GM18907 (cell line): Measurements from ENCODE around the gene SLC22A2.

Source experiments
- ATAC-seq: cut with Tn5 transposase; IDR thresholded peaks from one replicate; pipeline ENCODE4 v1.9.1; 2021; ENCODE audit warnings: mild to moderate bottlenecking, moderate library complexity; ENCODE audit not compliant: unreplicated experiment

Gene SLC22A2

DNA sequence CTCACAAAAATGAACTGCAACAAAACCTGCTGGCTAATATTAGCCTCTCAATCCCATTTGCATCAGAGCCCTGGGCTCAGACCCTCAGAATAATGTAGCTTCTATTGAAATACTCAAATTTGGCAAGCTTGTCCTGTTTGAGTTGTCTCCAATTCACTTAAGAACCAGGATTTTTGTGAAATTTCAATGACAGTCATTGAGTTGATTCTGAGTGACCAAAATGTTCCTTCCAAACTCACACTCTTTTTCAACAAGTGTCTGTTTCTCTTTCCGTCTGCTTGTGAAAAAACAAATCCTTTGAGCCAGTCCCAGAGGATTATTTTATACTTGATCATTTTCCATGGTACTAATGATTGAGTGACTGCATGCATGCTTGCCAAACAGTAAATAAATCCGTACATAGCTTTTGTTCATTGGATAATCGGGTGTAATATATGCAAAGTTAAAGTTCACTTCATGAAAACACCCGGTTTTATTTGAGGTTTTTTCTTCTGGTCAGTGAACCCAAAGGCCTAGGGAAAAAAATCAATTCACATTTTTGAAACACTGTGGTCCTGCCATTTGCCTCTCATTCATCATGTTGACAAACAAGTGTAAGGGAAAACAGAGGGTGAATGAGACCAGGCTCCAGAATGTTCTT lies 16.4 kb upstream of the SLC22A2 start:
- ATAC-seq, result no peak

DNA sequence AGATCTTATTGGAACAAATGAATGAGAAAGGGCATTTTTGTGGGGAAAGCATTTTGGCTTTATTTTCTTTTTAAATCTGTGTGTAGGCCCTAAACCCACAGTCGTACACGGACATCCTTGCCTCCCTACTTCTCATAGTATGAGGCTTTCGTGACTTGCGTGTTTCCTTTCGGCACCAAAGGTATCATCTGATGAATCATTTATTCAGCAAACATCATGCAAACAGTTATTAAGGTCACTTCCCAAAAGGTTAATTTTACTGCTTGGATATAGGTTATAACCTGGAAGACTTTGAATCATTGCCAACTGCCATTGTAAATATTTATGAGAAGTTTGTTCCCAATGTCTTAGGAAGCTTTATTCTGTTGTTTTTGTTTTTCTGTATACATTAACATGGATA lies 15.1 kb upstream of the SLC22A2 start:
- no peak for ATAC-seq

DNA sequence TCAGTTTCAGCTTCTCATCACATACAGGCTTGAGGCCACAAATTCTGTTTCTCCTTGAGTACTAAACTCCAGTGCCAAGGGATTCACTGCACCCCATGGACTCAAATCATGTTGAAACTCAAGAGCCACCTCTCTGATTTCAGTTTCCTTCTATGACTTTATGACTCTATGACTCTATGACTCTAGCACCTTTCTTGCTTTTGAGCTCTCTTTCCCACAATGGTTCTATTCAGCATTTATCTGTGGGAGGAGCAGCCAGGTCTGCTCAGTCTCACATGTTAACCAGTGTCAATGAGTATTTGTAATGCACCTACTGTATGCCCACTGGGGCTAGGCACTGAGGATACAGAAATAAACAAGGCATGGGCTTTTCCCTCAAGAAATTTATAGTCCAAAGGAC lies 14.6 kb upstream of the SLC22A2 start:
- no peak for ATAC-seq

- ATAC-seq, result no peak
These were observed 14.1 kb upstream of the SLC22A2 start for GRCh38 chr6:160272707-160273106.

GRCh38 chr6:160270347-160270746 lies 11.7 kb upstream of the SLC22A2 start:
- no peak for ATAC-seq

GRCh38 chr6:160269771-160270170 lies 11.2 kb upstream of the SLC22A2 start:
- no peak for ATAC-seq

DNA sequence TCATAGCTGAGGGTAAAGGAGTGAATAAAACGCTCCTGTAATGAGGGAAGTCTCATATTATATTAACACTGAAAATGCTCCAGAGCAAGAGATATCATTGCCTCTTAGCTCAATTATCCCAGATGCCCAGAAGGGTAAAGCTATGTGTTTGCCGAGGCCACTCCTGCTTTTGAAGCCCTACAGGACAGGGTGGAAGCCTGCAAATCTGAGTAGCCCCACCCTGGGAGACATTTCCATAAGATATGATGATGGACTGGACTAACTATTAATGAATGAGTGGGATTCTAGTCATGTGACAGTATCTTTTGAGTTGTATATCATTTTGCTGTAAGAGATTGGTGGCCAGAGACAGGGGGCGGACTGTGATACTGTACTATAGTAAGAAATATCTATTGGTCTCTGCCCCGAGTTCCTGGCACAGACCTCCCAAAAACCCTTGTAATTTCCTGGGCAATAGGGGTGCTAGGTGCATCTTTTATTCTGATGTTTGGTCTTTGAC lies 10.5 kb upstream of the SLC22A2 start:
- no peak for ATAC-seq

GRCh38 chr6:160267102-160267501 lies 8.5 kb upstream of the SLC22A2 start:
- ATAC-seq, result no peak

GRCh38 chr6:160265869-160266476 lies 7.4 kb upstream of the SLC22A2 start:
- ATAC-seq, result peak; percentile 92

DNA sequence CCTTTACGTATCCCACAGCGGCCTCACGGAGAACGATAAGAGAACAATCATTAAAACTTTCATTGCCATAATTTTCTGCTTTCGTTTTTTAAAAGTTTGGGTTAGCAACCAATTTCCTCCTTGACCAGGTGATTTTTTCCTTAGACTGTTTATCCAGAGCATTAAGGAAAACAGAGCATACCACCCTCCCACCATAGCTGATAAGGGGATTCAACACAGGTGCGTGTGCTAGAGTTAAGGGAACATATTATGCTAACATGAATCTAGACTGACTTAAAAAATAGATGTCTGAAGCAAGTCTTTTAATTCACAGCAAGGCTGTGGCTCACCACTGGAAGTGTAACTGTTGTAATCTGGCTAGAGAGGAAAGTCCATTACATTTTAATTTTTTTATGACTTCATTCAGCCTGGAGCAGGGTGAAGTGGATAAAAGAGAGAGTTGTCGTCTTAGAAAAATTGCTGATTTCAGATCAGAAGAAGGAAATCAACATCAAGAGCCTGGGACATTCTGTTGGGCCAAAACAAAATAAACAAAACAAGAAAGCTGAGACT lies 5.5 kb upstream of the SLC22A2 start:
- no peak for ATAC-seq

DNA sequence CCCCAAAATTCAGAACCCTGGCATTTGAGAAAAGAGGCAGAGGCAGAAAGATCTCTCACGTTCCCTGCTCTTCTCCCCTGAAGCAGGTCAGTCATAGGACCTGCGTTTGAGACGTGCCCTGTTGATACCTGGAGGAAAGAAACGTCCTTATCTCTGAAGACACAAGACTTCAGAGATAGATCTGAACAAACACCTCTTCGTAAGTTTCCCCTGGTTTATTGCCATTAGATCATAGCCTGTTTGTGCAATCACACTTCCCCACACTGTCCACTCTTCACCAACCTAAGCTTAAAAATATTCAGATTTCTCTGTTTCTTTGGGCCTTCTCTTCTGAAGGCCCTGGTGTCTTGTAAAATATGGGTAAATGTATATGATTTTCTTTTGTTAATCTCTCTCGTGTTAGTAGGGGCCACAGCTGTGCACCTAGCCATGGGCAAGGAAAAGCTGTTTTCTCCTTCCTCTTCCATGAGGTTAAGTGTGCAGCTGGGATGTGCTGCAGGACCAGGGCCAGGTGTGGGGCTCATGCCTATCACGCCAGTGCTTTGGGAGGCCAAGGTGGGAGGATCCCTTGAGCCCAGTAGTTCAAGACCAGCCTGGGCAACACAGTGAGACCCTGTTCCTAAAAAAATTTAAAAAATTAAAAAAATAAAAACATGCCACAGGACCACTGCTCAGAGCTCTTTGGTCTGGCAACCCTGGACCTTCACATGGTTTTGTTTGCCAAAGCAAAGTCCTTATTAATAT lies 4.7 kb upstream of the SLC22A2 start:
- ATAC-seq, result no peak

- no peak for ATAC-seq
These were observed 3.5 kb upstream of the SLC22A2 start for GRCh38 chr6:160261991-160262680.

DNA sequence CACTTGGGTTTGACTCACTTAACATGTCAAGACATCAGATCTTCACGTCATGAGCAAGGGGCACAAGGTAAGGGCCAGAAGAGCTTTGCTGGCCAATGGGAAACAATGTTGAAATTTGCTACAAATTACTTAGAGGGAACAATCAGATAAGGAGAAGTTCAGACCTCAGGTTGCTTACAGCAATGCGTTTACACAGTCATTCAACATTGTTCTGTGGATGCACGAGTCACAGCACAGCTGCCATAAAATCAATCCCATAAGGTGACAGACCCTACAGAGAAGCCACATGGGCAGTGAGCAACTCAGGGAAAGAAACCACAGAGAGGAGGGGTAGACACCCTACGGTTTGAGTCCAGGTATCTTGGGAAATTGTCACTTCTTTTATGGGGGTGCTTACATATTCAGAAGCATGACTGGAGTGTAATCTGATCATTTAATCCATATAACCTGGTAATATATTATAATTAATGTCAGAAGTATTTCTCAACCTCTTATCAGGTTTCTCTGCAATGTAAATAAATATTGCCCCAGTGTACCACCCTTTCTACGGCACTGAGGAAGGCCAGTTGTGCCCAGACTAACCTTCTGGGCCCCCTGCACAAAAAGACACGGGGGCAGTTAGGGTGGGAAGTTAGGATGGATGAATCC lies 2.3 kb upstream of the SLC22A2 start:
- no peak for ATAC-seq

GRCh38 chr6:160260367-160260766 lies 1.7 kb upstream of the SLC22A2 start:
- peak; percentile 61 for ATAC-seq

DNA sequence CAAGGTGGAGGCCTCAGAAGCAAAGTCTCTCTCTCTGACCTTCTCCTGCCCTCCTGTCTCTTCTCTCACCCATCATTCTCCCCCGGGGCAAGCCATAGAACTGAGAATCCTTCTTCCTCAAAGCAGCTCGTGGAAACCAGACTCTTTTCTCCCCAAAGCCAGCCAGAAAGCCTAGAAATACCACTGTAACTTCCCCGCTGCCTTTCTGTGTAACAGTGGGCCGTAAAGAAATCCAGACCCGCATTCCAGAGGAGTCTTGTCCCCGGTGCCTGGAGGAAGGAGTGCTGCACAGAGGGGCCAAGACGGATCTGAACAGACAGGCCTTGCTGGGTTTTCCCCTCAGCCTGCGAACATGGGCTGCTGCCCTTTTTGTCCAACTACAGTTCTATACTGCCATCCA lies 977 bp upstream of the SLC22A2 start:
- ATAC-seq, result no peak

DNA sequence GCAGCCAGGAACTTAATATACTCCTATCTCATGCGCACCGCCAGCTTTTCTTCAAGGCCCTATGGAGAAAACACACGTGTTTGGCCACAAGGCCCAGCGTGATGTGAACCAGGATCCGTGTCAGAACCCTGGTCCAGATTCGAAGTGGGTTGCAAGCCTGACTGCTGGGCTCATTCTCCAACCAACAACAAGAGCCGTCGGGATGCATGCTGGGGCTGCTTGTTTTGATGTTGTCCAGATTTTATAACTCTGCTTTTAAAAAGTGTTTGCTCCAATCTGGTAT lies 463 bp upstream of the SLC22A2 start:
- ATAC-seq, result no peak

GRCh38 chr6:160256445-160256844 lies 2.2 kb downstream of the SLC22A2 start:
- ATAC-seq, result no peak

GRCh38 chr6:160254467-160255312 lies 3.9 kb downstream of the SLC22A2 start:
- ATAC-seq, result peak; percentile 46

GRCh38 chr6:160253714-160254113 lies 4.9 kb downstream of the SLC22A2 start:
- ATAC-seq, result peak; percentile 83

DNA sequence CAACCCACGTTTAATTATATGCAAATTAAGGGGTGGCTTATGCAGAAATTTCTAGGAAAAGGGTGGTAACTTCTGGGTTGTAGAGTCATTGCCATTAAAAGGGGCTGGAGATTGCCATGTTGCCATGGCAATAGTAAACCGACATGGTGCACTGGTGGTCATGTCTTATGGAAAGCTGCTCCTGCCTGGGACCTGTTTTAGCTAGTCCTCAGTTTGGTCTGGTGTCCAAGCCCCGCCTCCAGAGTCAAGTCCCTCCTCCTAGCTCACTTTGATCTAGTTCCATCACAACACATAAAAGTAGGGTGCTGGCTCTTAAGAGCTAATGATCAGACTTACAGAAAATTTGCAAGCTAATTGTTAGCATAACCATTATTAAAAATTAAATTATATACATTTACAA lies 5.3 kb downstream of the SLC22A2 start:
- ATAC-seq, result no peak
